NCI-H2107 (cell line): Measurements from ENCODE around the gene VAT1L.

Experiments used
- DNase-seq: peaks from one replicate; lab custom pipeline; 2025; lab: John Stamatoyannopoulos, UW

The VAT1L gene

DNA sequence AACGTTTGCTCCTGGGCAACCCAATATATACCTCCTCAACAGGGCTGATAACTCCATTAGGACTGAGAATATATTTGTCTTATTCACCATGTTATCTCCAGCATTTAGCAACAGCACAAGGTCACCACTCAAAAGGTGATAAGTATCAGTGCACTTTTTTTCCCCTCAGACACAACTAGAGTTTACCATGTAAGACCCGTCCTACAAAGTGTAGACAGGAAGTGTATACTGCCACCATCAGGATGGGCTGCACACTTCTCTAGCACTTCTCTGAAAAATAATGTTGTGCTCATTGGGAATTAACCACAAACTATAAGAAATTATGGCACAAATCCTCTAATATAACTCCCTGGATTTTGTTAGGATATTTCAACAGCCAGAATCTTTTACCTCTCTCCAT lies 5.7 kb upstream of the VAT1L start:
- no peak for DNase-seq

DNA sequence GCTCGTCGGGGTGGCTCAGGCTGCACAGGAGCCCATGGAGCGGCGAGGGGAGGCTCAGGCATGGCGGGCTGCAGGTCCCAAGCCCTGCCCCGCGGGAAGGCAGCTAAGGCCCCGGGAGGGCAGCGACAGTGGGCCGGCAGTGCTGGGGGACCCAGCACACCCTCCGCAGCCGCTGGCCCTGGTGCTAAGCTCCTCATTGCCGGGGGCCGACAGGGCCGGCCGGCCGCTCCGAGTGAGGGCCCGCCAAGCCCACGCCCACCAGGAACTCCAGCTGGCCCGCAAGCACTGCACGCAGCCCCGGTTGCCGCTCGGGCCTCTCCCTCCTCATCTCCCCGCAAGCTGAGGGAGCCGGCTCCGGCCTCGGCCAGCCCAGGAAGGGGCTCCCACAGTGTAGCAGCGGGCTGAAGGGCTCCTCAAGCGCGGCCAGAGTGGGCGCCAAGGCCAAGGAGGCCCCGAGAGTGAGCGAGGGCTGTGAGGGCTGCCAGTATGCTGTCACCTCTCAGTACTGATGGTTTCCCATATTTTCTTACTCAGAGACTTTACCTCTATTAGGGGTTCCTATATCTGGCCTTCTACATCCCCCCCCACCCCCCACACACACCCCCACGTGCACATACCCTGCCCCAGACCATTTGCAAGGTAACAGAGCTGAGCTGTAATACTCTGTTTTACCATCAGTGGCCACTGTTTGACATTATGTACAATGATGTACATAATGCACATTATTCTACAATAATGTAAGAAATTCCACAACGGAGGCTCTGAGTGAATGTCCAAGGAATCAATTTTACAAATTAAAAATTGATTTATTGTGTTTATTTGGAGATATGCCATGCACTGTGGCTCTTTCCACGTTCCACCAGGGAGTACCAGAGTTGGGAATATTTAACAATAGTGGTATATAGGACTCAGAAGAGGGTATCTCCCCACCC lies 3.7 kb upstream of the VAT1L start:
- DNase-seq: no peak

DNA sequence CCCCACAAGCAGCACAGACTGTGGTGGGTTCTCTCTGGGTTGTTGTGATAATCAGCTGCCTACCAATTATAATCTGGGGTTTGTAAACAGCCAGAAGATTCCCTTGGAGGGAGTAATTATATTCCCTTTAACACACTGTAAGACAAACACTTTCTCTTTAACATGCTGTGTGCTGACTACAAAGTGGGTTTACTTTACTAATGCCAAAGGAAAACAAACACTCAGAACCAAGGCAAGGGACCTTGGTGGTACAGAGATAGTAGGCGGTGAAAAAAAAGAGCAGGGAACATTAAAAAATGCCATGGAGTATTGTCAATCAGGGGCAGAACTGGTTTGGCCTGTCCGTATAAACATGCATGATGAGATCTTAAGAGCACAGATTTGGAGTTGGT lies 3.0 kb upstream of the VAT1L start:
- no peak for DNase-seq

DNA sequence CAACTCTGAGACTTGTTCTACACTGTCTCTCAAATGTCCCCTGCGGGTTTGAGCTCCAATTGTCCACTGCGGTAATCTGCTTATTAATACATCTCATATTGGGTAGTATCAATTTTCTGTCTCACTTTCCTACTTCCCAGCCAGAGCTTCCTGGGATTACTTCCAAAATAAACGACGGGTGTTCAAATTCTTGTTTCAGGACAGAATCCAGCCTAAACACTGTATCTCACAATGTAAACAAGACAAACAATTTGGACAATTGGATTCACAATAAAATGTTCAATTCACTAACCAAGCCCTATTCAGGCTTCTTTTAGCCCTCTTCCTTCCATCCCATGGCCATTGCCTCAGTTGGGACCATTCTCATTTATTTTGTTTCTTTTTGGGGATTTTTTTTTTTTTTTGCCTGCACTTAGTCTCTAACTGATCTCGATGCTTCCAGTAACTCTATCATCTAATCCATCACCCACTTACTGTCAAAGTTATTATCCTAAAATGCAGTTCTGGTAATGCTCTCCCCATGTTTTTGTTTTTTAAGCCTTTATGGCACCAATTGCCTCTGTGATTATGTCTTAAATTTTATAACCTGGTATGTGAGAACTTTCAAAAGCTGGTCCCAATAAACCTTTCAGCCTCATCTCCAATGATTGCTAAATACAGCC lies 2.0 kb upstream of the VAT1L start:
- no peak for DNase-seq

DNA sequence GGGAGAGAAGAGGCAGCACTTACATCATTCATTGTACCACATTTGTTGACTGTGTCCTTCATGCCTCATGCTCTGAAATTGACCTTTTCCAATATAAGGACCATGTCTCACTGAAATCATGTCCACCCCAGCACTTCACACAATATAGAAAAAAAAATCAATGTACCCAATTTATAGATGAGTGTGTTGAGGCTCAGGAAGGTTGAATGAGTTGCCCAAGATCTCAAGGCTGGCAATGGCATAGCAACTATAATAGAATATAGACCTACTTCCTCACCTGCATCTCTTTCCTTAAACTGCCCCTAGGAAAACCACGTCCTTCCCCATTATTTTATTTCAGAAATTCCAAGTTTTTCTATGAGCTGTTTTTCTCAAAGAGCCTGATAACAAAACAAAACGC lies 912 bp upstream of the VAT1L start:
- DNase-seq: no peak

DNA sequence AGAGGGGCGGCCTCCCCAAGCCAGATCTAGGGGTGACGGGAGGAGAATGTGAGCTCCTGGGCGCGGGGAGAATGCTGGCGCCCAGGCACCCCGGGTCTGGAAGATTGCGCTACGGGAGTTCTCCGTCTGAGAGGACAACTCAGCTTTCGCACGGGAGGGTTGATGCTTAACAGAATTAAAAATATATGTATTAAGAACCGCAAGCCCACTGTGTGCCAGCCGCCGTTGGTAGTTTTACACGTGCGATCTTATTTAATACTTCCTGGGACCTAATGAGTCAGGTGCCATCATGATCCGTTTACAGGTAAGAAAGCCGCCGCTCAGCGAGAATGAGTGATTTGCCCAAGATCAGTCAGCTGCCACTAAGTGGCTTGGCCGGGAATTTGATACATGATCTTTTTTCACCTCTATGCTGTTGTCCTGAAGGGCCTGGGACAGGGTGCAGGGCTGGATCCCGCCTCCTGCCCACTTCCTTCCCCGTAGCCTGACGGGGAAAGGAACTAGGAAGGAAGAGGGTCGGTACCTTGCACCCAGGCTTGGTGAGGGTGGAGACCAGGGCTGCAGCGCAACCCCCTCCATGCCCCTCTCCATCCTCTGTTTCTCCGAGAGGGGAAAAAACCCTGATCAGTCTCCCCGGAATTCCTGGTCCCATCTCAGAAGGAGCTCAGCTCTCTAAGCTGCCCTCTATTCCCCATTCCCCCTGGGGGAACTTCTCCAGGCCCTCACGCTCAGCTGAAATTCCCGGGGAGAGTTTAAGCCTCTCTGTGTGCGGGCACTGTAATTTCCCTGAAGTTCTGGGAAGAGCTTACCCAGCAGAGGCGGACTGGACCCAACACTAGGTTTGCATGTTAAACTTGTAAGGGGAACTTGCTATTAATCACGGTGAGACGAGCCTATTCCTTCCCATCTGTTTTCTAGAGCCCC lies 983 bp downstream of the VAT1L start:
- no peak for DNase-seq

DNA sequence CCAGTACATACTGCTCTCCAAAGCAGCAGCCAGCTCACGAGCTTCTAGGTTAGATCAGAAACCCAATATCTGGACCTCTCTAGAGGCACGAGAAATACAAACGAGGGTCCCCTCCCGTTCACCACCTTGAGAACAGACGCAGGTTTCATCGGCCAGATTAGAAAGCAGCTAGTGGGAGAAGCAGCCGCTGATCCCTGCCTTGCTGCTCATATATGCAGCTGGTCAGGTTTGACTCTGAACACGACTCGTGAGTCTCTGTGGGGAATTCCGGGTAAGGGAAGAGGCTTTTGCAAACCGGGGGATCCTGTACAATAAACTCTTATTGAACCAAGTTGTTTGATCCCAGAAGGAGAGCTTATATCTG lies 1.6 kb downstream of the VAT1L start:
- DNase-seq: no peak

DNA sequence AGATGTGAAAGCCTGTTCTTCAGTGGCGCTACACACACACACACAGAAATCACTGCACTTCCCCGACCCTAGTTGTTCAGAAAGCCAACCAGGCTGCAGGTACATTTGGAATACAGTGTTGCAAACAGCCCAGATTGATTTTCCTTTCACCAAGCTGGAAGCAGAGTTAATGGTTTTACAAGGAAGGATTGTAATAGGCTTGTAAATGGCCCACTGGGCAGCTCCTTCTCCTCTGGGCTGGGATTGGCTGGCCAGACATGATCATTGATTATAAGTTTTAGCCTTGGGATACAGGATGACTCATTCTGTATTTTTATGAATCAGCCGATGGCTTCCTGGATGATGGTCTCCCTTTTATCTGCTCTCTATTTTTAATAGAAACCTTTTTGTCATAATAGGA lies 2.5 kb downstream of the VAT1L start:
- no peak for DNase-seq

DNA sequence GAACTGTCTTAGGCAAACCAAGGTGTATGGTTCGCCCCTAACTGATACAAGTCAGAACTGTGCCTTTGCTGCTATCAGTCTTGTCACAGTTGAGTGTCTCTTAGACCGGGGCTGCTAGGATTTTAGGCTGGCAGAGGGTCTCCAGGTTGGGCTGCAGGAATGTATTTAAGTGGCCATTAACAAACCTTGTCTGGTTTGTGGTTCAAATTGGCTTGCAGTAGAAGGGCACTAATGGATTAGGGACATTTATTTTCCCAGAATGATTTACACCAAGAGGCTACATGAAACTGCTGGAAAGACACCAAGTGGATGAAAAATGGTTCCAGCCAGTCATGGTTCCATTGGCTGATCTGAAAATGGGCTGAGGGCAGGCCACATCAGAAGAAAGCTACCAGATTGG lies 5.1 kb downstream of the VAT1L start:
- DNase-seq: no peak

DNA sequence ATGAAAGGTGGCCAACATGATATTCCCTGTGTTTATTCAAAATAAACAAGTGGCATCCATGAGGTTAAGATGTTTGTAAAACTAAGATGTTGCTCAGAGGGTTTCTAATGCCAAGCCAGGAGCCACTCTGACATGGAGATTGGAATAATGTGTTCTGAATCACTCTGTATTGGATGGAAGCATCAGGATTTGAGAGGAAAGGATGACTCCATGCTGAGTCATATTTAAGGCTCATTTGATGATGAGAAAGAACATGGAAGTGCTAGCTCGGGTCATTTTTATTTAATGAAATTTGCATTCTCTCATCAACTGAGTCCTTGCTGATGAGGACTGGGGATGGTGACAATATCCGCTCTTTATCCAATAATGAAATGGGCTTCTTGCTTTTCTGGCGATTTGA lies 6.2 kb downstream of the VAT1L start:
- no peak for DNase-seq

DNA sequence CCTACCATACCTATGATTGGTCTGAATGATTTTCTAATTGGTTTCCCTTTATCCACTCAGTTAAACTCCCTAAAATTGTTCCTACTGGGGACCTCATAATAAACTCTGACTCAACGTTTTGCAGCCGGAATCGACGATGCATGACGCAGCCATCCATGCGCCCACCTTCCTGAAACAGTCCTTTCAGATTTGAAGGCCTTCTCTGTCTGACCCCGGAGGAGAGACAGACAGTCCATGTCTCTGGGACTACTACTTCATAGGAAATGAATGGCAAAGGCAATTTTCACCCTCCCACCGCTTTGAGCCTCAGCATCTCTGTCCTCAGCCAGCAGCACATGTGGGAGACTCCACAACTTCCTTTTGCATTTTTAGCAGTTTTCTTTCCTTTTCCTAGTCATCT lies 13.5 kb downstream of the VAT1L start:
- no peak for DNase-seq

DNA sequence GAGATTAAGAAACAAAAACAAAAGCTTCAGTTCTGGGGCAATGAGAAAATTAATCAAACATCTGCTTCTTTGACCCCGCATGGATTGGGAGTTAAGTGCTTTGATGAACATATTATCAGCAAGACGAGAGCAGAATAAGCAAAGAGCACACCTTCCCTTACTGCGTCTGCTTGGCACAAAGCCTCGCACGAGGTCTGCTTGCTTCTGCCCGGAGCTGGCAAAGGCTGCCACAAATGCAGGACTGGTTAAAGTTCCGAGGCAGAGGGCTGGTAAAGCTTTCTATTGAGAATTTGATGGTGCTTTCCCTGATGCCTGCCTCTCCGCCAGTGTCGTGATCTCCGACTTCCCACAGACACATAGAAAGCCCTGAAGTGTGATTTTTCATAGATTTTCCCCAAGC lies 17.0 kb downstream of the VAT1L start:
- DNase-seq: no peak

DNA sequence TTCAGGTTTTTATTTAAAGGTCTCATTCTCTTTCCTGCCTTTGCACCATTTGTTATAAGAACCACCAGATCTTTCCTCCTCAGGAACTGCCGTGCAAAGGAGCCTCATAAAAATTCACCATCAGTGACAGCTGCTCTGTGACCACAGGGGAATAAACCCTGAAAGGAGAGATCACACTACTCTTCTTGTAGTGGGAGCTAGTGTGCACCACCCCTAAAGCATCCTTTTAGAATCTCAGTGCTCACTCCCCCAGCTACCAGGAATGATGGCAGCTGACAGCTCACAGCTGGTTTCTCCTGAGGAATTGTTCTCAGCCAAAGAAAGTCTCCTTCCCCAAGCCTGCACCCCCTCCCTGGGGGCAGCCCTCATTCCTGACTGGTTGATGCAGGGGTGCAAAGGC lies 18.7 kb downstream of the VAT1L start:
- DNase-seq: no peak

DNA sequence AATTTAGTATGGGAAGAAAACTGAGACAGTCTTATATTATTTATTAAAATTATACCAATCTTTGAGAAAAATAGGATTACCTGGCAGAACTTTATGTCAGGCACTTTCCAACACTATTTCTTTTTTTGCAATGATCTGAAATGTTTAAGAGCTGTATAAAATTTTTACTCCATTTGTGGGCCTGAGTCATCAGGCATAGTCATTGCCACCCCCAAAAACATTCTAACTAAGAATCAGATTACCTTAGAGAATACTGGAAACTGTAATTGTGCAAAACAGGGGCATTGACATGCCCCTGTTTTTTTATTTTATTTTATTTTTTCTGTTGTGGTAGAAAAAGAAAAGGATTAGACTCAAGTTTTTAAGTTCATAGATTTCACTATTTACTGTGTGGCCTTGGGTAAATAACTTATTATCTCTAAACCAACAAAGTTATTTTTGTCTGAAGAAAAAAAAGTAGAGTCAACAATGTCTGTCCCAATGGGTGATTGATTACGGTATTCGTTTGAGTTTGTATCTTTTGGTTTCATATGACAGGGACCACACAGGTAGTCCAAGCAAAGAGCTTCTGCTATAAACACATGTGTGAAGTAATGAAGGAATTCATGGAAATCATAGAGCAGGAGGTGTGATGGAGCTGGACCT lies 24.6 kb downstream of the VAT1L start:
- no peak for DNase-seq

DNA sequence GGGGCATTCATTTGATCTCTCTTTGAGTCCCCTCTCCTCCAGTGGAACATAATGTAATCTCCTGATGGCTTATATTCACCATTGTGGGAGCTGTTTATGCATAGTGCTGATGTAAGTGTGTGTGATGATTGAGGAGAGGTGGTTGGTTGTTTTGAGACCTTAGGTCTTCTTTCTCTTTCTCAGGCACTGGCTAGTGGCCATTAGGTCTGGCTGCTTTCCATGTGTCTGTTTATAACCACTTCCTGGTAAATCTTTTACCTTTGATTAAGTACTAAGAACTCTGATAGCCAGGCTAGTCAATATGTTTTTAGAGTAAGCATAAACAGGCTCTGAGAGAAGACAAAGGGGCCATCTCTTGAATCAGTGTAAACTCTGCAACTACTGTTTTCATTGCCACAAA lies 27.9 kb downstream of the VAT1L start:
- DNase-seq: no peak

DNA sequence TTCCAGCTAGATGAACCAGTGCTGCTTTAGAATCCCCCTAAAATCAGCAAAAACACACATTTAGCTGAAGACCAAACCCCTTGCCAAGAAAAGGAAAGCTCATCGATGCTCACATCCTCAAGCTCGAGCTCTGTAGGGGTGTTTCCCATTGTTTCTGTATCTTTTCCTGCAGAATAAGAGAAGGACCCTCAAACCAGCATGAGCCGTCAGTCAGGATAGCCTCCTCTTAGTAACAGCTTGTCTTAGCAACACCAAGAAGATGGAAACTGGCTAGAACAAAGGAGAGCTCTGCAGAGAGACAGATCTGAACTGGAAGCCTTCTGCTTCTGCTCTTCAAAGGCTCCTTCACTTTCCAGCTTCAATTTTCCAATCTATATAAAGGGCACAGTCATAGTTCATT lies 32.0 kb downstream of the VAT1L start:
- no peak for DNase-seq

DNA sequence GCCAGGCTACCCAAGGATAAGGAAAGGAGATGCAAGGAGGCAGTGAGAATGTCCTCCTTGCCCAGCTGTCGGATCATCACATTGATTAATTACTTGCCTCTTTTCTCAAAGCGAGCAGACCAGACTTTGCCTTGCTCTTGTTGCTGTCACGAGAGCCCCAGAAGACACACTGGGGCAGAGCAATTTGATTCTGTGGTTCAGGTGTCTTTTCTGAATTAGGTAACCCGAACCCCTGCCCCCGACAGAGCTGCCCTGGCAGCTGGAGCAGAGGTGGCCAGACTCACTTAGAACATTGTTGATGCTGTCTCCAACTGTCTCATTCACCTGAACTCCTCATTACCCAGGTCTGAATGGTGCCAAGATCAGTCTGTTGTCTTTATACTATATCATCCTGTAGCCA lies 34.3 kb downstream of the VAT1L start:
- no peak for DNase-seq

DNA sequence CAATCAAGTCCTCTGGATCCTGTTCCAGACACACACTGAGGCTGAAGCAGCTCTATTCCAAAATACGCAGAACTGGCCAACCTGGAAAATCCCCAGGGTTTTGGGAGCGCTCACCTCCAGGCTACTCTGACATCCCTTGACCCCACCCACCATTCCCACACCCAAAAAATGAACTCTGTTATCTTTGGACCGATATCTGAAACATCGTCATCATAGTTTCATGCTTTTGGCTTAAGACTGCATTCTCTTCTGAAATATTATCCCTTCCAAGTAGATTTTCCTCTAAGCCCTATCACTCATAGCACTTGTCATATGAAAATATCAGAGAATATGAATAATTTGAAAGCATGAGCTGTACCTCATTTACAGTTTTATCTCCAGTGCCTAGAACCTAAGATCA lies 34.7 kb downstream of the VAT1L start:
- no peak for DNase-seq

DNA sequence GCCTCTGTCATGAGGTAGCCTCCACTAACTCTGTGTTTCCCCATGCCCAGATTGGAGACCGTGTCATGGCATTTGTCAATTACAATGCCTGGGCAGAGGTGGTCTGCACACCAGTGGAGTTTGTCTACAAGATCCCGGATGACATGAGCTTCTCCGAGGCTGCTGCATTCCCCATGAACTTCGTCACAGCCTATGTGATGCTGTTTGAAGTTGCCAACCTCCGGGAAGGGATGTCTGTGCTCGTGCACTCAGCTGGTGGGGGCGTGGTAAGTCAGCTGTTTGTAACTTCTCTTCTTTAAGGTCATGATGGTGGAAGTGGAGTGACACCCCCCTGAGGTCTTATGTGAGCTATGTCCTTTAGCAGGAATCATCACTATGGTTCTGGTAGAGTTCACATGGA lies 36.8 kb downstream of the VAT1L start:
- no peak for DNase-seq

DNA sequence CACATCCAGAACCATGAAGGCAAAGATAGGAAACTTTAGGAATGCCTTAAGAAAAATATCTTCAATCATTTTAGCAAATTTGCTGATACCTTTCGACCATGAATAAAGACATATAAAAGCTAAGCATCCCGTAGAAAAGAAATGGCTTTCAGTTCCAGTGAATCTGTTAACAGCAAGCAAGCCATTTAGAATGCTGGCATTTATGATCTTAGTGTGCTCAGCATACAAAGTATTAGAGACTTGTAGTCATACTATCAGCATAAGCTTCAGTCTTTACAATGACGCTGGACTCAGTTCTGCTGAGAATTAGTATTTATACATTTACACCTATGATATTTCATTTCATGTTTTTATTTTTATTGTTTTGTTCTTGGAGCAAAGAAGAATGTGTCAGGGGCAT lies 38.7 kb downstream of the VAT1L start:
- DNase-seq: no peak

DNA sequence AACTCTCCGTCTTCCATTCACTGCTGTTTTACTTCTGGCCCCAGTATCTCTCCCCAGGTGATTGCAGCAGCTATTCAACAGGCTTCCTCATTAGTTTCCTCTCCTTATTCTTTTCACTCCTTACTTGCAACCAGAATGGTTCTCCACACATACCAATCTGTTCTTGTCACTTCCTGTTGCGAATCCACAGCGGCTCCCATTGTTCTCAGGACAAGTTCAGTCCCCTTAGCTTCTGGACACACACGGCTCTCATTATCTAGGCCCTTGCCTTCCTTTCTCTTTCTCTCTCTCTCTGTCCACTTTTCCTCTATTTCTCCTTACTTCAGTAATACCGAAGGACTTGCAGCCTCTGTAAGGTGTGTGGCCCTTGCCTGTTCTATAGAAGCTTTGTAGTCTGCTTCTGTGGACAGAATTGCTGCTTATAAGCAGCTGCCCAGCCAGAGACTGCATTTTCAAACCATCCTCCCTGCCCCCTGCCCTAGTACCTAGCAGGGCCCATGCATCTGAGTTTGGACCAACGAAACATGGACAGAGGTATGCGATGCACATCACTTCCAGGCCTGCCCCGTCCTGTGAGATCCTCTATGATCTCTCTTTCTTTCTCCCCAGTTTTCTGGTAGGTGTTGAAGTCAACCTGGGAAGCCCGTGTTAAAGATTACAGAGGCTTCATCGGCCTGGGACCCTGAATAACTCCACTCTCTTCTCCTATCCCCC lies 45.7 kb downstream of the VAT1L start:
- no peak for DNase-seq
